SK-N-SH (cell line): ENCODE measurements around the gene GPM6B.

Source experiments
- CHD2 ChIP-seq: fragments of 150-350 bp; IDR thresholded peaks from 2 replicates; pipeline ENCODE4 v1.6.1; 2018; ENCODE audit warnings: low read length; ENCODE audit not compliant: partially characterized antibody
- FOXM1 ChIP-seq: IDR thresholded peaks from 2 replicates; pipeline ENCODE4 v1.4.0; 2012; ENCODE audit warnings: low read depth, mild to moderate bottlenecking
- GABPA ChIP-seq: IDR thresholded peaks from 2 replicates; pipeline ENCODE4 v1.4.0; 2012; ENCODE audit warnings: low read depth, mild to moderate bottlenecking
- NRF1 ChIP-seq: IDR thresholded peaks from 2 replicates; pipeline ENCODE4 v1.6.1; 2012; ENCODE audit warnings: low read depth, mild to moderate bottlenecking, low read length
- POLR2AphosphoS5 ChIP-seq: IDR thresholded peaks from 2 replicates; pipeline ENCODE4 v1.6.1; 2012; ENCODE audit warnings: low read depth, low read length
- REST ChIP-seq: IDR thresholded peaks from 2 replicates; pipeline ENCODE4 v1.6.1; 2012; ENCODE audit warnings: mild to moderate bottlenecking, low read depth, low read length, moderate library complexity
- RXRA ChIP-seq: IDR thresholded peaks from 2 replicates; pipeline ENCODE4 v1.4.0; 2012; ENCODE audit warnings: low read depth, mild to moderate bottlenecking, borderline replicate concordance
- SIN3A ChIP-seq: IDR thresholded peaks from 2 replicates; pipeline ENCODE4 v1.6.1; 2012; ENCODE audit warnings: low read depth, mild to moderate bottlenecking, low read length, moderate library complexity, borderline replicate concordance
- SMC3 ChIP-seq: IDR thresholded peaks from 2 replicates; pipeline ENCODE4 v1.6.1; 2012; ENCODE audit warnings: low read depth, low read length, improper control_type of control experiment
- TAF1 ChIP-seq: IDR thresholded peaks from 2 replicates; pipeline ENCODE4 v1.6.1; 2012; ENCODE audit warnings: low read depth, mild to moderate bottlenecking, low read length, moderate library complexity, borderline replicate concordance
- TCF12 ChIP-seq: IDR thresholded peaks from 2 replicates; pipeline ENCODE4 v1.4.0; 2012
- USF2 ChIP-seq: fragments of 150-350 bp; IDR thresholded peaks from 2 replicates; pipeline ENCODE4 v1.6.1; 2017; ENCODE audit warnings: antibody characterized with exemption, low read length, low read depth, borderline replicate concordance
- TF ChIP-seq, protein P1 (sequence below): fragments of 200-600 bp; sonication (generic); IDR thresholded peaks from 2 replicates; pipeline ENCODE4 v1.6.1; 2017; ENCODE audit warnings: antibody characterized with exemption, mild to moderate bottlenecking, moderate library complexity

- TF ChIP-seq, protein P1, sequence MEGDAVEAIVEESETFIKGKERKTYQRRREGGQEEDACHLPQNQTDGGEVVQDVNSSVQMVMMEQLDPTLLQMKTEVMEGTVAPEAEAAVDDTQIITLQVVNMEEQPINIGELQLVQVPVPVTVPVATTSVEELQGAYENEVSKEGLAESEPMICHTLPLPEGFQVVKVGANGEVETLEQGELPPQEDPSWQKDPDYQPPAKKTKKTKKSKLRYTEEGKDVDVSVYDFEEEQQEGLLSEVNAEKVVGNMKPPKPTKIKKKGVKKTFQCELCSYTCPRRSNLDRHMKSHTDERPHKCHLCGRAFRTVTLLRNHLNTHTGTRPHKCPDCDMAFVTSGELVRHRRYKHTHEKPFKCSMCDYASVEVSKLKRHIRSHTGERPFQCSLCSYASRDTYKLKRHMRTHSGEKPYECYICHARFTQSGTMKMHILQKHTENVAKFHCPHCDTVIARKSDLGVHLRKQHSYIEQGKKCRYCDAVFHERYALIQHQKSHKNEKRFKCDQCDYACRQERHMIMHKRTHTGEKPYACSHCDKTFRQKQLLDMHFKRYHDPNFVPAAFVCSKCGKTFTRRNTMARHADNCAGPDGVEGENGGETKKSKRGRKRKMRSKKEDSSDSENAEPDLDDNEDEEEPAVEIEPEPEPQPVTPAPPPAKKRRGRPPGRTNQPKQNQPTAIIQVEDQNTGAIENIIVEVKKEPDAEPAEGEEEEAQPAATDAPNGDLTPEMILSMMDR, result no peak
- no peak for TF ChIP-seq REST
- TF ChIP-seq CHD2, result no peak
- TF ChIP-seq RXRA, result no peak
- TF ChIP-seq NRF1, result no peak
- no peak for TF ChIP-seq TCF12
- TF ChIP-seq GABPA, result no peak
- TF ChIP-seq SMC3, result no peak
- TF ChIP-seq USF2, result no peak
- TF ChIP-seq POLR2AphosphoS5, result no peak
- TF ChIP-seq TAF1, result no peak
- no peak for TF ChIP-seq FOXM1
- TF ChIP-seq SIN3A, result no peak
These were observed 4.8 kb upstream of the GPM6B start for GRCh38 chrX:13821738-13822137.
